ENCODE results near the gene HM13.

- TF ChIP-seq MAFG (CRISPR knock-in tag; IDR thresholded peaks at IDR 0.05) (no peak), TERF1 (CRISPR knock-in tag; IDR thresholded peaks at IDR 0.05) (no peak)
These were observed 28.1 kb downstream of the HM13 start for GRCh38 chr20:31542201-31542842.

Measured in HepG2 (cell line).